Inflammatory macrophage (primary cell): ENCODE results near the gene BDH1.

ENCODE experiments used
- DNase-seq, 2 donors: peaks; one replicate each; pipeline ENCODE4 v3.0.0-alpha.2; 2020 to 2022

The BDH1 gene

GRCh38 chr3:197504641-197505121 is 51.1 kb downstream of the BDH1 start:
- no peak for DNase-seq

DNA sequence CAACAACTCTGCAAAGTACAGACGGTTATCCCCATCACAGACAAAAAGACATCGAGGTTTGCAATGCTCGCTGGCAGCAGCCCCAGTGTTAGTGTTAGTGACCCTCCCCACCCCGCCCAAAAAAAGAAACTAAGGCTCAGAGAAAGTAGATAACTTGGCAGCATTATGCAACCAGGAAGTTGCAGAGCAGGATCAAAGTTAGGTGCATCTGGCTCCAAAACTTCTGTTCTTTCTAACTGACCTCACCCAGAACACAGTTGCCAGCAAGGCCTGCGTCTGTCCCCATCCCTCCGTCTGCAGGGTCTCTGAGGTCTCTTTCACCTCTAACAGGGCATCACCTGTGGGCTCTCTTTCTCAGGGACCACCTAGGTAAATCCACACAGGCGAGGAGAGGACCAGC is 51.5 kb downstream of the BDH1 start:
- no peak for DNase-seq

DNA sequence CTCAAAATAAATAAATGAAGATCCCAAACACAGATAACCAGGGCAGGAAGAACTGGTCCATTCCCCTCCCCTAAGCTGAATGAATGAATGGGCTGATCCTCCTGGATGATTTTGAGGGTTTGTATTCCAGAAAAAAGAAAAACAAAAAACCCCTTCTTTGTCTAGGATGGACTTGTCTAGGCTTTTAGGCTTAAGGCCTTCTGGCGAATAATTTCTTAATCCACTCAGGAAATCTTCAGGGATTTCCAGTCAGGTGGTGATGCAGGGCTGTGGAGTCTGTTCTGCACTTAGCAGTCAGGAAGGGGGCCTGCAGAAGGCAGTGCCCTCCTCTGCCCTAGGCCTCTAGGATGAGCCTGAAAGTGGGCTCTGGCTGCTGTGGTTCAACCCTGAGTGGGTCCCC is 52.1 kb downstream of the BDH1 start:
- DNase-seq = no peak

GRCh38 chr3:197501879-197502620 is 53.7 kb downstream of the BDH1 start:
- peak; percentile 71 to 74 for DNase-seq

DNA sequence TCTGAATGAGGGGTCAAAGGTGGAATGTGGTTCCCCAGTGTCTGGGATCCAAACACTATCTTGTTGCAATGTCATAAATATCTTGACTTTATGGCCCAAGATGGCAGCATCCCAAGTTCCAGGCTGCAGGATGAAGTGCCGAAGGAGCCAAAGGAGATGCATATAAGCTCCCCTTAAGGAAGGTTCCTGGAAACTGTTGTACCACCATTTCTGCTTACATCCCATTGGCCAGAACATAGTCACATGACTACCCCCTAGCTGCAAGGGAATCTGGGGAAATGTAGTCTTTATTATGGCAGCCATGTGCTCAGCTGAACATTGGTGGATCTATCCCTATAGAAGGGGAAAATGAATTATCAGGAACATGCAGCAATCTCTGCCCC is 54.3 kb downstream of the BDH1 start:
- DNase-seq = peak; percentile 39 to 48

GRCh38 chr3:197500812-197501211 is 55.0 kb downstream of the BDH1 start:
- DNase-seq = no peak

- no peak for DNase-seq
These were observed 56.3 kb downstream of the BDH1 start for GRCh38 chr3:197499427-197499826.

DNA sequence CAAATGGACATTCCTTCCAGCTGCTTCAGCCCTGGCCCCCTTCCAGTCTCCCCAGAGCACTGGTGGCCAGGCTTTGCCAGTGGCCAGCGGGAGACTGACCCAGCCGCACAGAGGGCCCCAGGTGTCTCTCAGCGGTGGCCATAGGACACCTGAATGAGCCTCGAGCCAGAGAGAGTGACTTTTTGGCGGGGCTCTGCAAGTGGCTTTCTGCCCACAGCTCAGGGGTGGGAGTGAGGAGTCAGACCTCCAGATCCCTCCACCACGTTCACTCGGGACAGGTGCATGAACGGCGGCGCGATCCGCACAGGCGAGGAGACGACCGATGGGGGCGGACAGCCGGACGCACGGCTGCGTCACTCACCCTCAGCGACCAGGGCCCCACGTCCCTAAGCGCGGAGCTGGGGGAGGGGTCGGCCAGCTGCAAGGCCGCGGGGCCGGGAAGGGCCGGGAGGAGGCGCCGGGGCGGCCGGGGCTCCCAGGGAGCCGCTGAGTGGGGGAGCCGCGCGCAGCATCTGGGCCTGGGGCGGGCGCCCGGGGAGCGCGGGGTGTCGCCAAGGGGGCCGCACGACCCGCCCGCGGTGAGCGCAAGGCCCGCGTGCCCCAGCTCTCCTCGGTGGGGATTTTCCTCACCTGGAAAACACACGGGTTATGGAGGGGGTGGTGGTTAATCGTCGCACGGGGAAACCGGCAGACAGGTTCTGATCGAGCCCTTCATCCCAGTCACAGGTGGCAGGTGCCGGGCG is 57.1 kb downstream of the BDH1 start:
- DNase-seq = no peak

DNA sequence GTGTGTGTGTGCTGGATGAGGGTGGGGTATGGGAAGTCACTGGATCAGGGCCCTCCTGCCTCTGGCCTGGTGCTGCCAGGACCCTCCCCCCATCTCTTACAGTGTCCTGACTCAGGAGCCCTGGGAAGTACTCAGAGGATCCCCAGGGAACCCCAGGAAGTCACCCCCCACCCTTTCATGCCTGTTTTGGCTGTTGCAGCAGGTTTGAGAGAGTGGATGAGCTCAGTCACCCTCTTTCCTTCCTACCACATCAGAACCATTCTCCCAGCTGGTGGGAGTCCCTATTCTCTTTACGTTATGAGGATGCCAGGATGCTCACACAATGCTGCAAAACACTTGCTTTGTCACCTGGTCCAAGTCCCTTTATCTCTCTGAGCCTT is 59.0 kb downstream of the BDH1 start:
- no peak for DNase-seq

DNA sequence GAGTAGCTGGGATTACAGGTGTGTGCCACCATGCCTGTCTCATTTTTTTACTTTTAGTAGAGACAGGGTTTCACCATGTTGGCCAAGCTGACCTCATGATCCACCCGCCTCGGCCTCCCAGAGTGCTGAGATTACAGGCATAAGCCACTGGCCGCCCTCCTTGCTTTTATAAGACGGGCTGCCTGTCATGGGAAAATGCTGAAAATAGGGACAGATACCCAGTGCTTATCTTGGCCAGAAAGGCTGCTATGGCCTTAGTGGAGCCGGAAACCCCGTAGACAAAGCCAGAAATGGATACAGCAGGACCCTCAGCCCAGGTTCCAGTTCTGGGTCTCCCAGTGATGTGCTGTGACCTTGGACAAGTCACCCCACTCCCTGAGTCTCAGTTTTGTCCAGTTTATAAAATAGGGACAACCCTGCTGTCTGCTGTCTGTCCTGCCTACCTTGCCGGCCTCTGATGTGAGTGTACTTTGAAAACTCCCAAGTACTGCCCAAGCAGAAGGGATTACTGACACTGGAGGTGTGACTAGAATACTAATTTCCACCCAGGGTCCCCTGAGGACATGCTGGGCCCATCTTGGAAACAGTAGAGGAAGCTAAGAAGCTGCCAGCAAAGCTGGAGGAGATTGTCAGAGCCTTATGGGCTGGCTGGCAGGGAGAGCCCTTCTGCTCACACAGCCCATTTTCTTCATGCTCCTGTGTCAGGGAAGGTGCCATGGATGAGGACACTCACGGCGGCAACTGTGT is 59.6 kb downstream of the BDH1 start:
- no peak for DNase-seq

DNA sequence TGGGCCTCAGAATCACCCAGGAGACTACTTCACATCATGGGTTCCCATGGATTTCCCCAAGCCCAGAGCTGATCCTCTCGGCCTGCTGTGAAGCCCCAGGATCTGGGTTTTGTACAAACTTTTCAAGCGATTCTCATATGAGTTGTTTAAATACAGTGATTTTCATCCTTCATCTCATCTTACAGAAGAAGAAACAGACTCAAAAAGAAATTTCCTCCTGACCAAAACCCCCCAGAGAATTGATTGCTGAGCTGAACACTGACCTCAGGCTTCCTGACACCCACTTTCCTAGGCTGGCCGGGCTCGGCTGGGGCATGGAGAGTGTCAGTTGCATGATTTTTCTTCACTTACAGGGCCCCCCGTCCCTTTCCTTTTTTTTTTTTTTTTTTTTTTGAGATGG is 60.3 kb downstream of the BDH1 start:
- no peak for DNase-seq

GRCh38 chr3:197495059-197495455 is 60.7 kb downstream of the BDH1 start:
- no peak for DNase-seq

- DNase-seq = no peak
These were observed 61.3 kb downstream of the BDH1 start for GRCh38 chr3:197494366-197495058.

DNA sequence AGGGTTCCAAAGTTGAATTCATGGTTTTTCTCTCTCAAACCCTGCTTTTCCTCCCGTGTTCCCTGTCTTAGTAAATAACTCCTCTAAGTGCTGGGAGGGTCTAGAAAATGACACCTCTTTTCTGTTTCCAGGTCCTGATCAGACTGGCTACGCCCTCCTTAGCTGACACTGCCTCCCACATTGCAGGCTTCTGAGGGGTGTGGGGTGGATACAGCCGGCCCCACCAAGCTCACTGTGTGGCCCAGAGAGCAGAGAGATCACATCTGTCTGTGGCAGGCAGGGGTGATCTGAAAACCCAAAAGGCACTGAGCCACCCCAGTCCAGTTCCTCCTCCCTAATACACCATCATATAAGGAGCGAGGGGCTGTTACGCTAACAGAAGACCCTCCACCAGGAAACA is 62.7 kb downstream of the BDH1 start:
- DNase-seq = no peak

DNA sequence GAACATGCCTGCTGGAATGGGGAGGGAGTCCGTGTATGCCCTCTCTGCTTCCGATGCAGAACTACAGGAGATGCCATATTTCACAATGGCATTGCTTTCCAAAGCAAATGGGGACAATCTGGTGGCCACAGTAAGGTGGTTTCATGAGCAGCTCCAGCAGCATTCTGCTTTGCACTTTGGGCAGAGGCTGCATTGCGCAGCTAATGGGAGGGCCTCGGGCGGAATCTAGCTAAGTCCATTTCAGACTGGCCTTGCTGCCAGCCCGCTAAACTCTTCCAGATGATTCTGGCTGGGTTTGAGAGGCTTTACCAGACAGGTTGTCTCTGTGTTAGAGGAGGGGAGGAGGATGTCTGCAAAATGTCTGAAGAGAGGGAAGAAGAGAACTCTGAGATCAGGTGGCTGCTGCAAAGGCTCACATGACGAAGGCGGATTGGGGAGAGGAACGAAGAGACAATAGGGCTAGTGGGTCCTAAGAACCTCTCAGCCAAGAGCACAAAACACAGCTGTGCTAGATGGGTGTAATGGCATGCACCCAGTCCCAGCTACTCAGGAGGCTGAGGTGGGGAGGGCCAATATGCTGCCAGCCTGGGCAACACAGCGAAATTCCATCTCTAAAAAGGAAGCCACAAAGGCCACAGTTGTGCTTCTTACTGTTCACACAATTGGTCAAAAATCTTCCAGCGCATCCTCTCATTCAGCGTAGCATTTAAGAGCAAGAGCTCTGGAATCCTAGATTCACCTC is 63.7 kb downstream of the BDH1 start:
- no peak for DNase-seq

DNA sequence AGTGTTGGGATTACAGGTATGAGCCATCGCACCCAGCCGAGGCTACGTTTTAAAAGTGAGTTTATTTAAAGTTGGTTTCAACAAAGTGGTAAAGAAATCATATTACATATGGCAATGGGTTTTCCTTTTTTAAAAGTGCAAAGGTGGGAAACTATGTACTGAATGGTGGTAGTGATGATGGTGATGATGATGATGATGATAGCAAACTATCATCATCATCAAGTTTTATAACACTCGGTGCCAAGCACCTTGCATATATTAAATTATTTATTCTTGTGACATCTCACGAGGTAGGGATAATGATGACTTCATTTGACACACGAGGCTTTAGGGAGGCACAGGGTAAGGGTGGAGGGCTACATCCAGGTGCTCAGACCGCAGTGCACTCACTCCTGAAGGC is 64.3 kb downstream of the BDH1 start:
- no peak for DNase-seq

GRCh38 chr3:197490098-197491058 is 65.4 kb downstream of the BDH1 start:
- DNase-seq = no peak

DNA sequence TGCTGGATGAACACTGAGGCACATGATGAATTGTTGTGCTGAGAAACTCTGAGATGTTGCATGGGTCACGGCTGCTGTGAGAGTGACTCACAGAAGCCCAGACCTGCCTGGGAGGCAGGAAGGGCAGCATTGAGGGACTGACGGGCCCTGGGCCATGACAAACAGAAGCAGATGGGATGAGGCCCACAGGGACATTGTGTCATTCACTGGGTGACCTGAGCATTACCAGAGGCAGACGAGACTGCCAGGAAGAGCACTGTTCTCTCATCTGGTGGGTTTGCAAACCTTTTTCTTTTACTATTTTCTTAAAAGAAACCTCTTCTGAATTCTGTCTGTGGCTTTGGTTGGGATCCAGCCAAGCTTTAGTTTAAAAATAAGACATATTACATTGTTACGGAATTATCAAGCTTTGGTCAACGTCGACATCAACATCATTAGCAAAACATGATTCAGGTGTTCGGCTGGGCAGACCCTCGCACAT is 67.8 kb downstream of the BDH1 start:
- no peak for DNase-seq

- no peak for DNase-seq
These were observed 68.9 kb downstream of the BDH1 start for GRCh38 chr3:197486861-197487260.

- DNase-seq = no peak
These were observed 70.6 kb downstream of the BDH1 start for GRCh38 chr3:197485143-197485542.
